ENCODE measurements around the gene TBCK. TPM values are rescaled to one million over a fixed set of nuclear protein-coding genes. Genes with fewer than 3 reads are reported as not detected.
"Not testable (repeated sequence)": the region's sequence is repeated elsewhere in the genome, so short reads cannot be mapped to it uniquely, and the experiment has no call there.

The TBCK gene
- total RNA-seq, 1 donor from 2014 or later = 47.6 TPM

- no peaks in the 10 kb centered on the region for H3K27me3 Mint-ChIP-seq (ENCODE audit: low read depth)
- no peak for TF ChIP-seq CTCF (conservative IDR thresholded peaks at IDR 0.05)
- peaks cover 7% of the 10 kb centered on the region for H3K9me3 Mint-ChIP-seq
- no peak overlapping the region for H3K4me3 Mint-ChIP-seq
- H3K4me1 Mint-ChIP-seq = no peaks in the 10 kb centered on the region
- H3K36me3 Mint-ChIP-seq (ENCODE audit: low read depth) = peaks cover 12% of the 10 kb centered on the region
- DNase-seq (ENCODE audit: low read depth, low spot score) = no peak
- no peak overlapping the region for H3K27ac Mint-ChIP-seq (ENCODE audit: unreplicated experiment)
These were observed 179.2 kb downstream of the TBCK start for GRCh38 chr4:106136777-106137331.

- Mint-ChIP-seq H3K36me3 (ENCODE audit: low read depth) (peaks cover 16% of the 10 kb centered on the region), H3K27me3 (ENCODE audit: low read depth) (no peaks in the 10 kb centered on the region), H3K4me1 (peaks cover 4% of the 10 kb centered on the region), H3K9me3 (peaks cover 11% of the 10 kb centered on the region), H3K27ac (ENCODE audit: unreplicated experiment) (no peak overlapping the region), H3K4me3 (no peak overlapping the region)
- DNase-seq (ENCODE audit: low read depth, low spot score) = no peak
- TF ChIP-seq CTCF (conservative IDR thresholded peaks at IDR 0.05) = no peak
These were observed 184.0 kb downstream of the TBCK start for GRCh38 chr4:106132045-106132444.

GRCh38 chr4:106126062-106126461 is 189.9 kb downstream of the TBCK start:
- no peak overlapping the region for H3K4me3 Mint-ChIP-seq
- no peak for DNase-seq (ENCODE audit: low read depth, low spot score)
- peaks cover 2% of the 10 kb centered on the region for H3K9me3 Mint-ChIP-seq
- no peak overlapping the region for H3K27ac Mint-ChIP-seq (ENCODE audit: unreplicated experiment)
- H3K36me3 Mint-ChIP-seq (ENCODE audit: low read depth) = peaks cover 11% of the 10 kb centered on the region
- no peaks in the 10 kb centered on the region for H3K27me3 Mint-ChIP-seq (ENCODE audit: low read depth)
- TF ChIP-seq CTCF (conservative IDR thresholded peaks at IDR 0.05) = no peak
- H3K4me1 Mint-ChIP-seq = peaks cover 4% of the 10 kb centered on the region

- H3K4me1 Mint-ChIP-seq; H3K4me3 Mint-ChIP-seq; DNase-seq (ENCODE audit: low read depth, low spot score); H3K27ac Mint-ChIP-seq (ENCODE audit: unreplicated experiment); H3K27me3 Mint-ChIP-seq (ENCODE audit: low read depth); H3K9me3 Mint-ChIP-seq: not testable (repeated sequence)
- H3K36me3 Mint-ChIP-seq (ENCODE audit: low read depth) = peaks cover 22% of the 10 kb centered on the region
These were observed 196.0 kb downstream of the TBCK start for GRCh38 chr4:106119949-106120555.

- Mint-ChIP-seq H3K4me3 (no peak overlapping the region), H3K36me3 (ENCODE audit: low read depth) (peaks cover 52% of the 10 kb centered on the region), H3K27me3 (ENCODE audit: low read depth) (no peaks in the 10 kb centered on the region), H3K27ac (ENCODE audit: unreplicated experiment) (no peak overlapping the region), H3K4me1 (no peaks in the 10 kb centered on the region), H3K9me3 (peaks cover 23% of the 10 kb centered on the region)
- no peak for TF ChIP-seq CTCF (conservative IDR thresholded peaks at IDR 0.05)
- DNase-seq (ENCODE audit: low read depth, low spot score) = no peak
These were observed 200.0 kb downstream of the TBCK start for GRCh38 chr4:106116025-106116424.

GRCh38 chr4:106114270-106114669 is 201.7 kb downstream of the TBCK start:
- no peak for DNase-seq (ENCODE audit: low read depth, low spot score)
- Mint-ChIP-seq H3K36me3 (ENCODE audit: low read depth) (peaks cover 66% of the 10 kb centered on the region), H3K27ac (ENCODE audit: unreplicated experiment) (no peak overlapping the region), H3K4me1 (no peaks in the 10 kb centered on the region), H3K9me3 (peaks cover 28% of the 10 kb centered on the region), H3K27me3 (ENCODE audit: low read depth) (no peaks in the 10 kb centered on the region), H3K4me3 (no peak overlapping the region)
- TF ChIP-seq CTCF (conservative IDR thresholded peaks at IDR 0.05) = no peak

GRCh38 chr4:106111778-106112469 is 204.1 kb downstream of the TBCK start:
- Mint-ChIP-seq H3K36me3 (ENCODE audit: low read depth) (peaks cover 86% of the 10 kb centered on the region), H3K9me3 (peaks cover 37% of the 10 kb centered on the region)

More at GRCh38 chr4:106111778-106112469, 204.1 kb downstream of the TBCK start:
- H3K27me3 Mint-ChIP-seq (ENCODE audit: low read depth); DNase-seq (ENCODE audit: low read depth, low spot score); H3K4me1 Mint-ChIP-seq; H3K4me3 Mint-ChIP-seq; H3K27ac Mint-ChIP-seq (ENCODE audit: unreplicated experiment): not testable (repeated sequence)

Data from neural crest cell (in vitro differentiated cells).